ENCODE data around the gene GLE1.
"Not testable (repeated sequence)": the region's sequence is repeated elsewhere in the genome, so short reads cannot be mapped to it uniquely, and the experiment has no call there.

Gene GLE1

DNA sequence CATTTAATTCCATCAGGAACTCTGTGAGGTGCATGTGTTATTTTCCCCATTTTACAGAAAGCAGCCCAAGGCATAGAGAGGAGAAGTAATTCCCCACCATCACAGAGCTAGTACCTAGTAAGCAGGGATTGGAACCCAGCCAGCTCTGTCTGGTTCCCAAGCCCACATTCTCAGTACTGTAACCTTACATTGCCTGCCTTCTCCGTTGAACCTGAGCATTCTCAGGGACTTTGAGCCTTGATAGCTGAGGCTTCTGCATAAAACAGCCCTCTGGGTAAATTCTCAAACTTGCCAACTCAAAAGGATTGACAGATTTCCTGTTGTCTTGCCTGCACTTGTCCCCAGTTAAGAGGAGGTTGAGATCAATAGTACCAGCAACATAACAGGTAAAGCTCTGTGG, 9.2 kb upstream of the GLE1 start:
- in situ Hi-C loops (cut with MboI; ENCODE audit: low pct_unique_long_range_greater_than_20kb, low sequenced_read_pairs), result no loop called here
- DNase-seq, result no peak

DNA sequence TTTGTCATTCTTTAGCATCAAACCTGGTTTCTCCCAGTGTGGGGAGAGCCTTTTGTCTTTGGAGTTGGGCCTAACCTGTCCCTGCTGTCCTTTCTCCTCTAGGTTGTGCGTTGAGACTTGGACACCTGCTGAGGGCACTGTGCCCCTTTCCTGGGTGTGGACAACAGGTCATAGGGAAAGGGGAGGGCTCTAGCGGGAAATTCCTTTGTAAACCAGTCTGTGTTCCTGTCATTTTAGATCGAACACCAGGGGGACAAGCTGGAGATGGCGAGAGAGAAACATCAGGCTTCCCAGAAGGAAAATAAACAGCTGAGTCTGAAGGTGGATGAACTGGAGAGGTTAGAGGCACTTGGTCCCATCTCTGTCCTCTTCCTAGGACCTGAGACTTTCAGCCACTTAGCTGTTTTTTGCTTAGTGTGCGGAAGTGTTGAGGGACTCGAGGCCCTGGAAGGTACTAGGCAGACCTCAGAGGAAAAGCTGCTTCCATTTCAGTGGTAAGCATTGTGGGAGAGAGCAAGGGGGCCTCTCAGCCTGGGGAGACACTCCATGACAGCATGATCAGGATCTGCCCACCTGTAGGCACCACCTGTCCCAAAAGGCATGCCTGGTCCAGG, 8.6 kb upstream of the GLE1 start:
- no peak for DNase-seq
- in situ Hi-C loops (cut with MboI; ENCODE audit: low pct_unique_long_range_greater_than_20kb, low sequenced_read_pairs), result no loop called here

DNA sequence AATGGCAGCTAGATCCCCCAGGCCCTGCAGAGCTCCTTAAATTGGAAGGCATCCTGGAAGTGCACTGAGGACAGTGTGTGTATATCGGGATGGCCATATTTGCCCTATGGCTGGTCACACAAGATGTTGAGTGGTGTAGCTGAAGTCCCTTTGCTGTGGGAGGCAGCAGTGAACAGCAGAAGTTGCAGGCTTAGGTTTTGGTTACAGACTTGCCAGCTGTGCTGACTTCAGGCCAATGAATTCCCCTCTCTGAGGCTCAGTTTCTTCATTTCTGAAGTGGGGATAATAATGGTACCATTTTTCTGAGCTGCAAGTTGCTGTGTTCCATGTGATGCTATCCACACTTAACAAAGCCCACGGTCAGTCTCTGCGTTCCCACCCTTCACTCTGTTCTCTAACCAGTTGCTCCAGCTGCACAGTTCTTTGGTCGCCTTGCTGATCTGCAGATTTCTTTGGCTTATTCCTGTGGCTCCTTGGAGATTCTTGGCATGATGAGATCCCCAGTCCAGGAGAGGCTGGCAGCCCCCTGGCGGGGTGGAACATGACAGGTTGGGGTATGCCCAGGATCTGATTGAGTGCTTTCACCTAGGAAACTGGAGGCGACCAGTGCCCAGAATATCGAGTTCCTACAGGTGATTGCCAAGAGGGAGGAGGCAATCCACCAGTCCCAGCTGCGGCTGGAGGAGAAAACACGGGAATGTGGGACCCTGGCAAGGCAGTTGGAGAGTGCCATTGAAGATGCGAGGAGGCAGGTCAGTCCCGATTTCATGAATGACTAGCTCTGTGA, 6.5 kb upstream of the GLE1 start:
- no peak for DNase-seq
- in situ Hi-C loops (cut with MboI; ENCODE audit: low pct_unique_long_range_greater_than_20kb, low sequenced_read_pairs), result no loop called here

DNA sequence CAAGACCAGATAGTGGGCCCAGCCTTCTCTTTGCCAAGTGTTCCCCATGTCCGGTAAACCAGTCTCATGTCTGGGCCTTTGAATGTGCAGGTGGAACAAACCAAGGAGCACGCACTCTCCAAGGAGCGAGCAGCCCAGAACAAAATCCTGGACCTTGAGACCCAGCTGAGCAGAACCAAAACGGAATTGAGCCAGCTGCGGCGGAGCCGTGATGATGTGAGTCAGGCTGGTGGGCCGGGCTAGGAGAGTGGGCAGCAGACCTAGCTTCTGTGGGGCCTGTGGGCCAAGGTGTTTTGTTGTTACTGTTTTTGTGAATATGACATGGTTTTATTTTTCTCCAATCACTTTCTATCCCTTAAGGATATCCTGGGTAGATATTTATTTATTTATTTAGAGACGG, 5.6 kb upstream of the GLE1 start:
- in situ Hi-C loops (cut with MboI; ENCODE audit: low pct_unique_long_range_greater_than_20kb, low sequenced_read_pairs), result no loop called here
- DNase-seq, result no peak

DNA sequence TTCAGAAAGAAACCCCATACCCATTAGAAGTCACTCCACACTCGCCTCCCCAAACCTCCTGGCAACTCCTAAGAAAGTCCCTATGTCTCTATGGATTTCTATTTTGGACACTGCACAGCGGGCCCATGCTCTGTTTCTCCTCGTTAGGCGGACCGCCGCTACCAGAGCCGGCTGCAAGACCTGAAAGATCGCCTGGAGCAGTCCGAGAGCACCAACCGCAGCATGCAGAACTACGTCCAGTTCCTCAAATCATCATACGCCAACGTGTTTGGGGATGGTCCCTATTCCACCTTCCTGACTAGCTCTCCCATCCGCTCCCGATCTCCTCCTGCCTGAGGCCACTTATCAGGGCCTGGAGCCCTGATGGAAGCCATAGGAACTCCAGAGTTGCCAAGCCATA, 4.6 kb upstream of the GLE1 start:
- no peak for DNase-seq
- in situ Hi-C loops (cut with MboI; ENCODE audit: low pct_unique_long_range_greater_than_20kb, low sequenced_read_pairs), result no loop called here

DNA sequence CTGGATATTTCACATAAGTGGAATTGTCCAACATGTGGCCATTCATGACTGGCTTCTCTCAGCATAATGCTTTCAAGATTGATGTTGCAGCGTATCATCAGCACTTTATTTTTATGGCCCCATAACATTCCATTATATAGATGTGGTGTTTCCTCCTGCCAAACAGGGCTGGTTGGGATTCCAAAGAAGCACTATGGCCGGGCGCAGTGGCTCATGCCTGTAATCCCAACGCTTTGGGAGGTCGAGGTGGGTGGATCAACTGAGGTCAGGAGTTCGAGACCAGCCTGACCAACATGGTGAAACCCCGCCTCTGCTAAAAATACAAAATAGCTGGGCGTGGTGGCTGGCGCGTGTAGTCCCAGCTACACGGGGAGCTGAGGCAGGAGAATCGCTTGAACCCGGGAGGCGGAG, 1.1 kb upstream of the GLE1 start:
- DNase-seq; in situ Hi-C loops (cut with MboI; ENCODE audit: low pct_unique_long_range_greater_than_20kb, low sequenced_read_pairs): not testable (repeated sequence)

DNA sequence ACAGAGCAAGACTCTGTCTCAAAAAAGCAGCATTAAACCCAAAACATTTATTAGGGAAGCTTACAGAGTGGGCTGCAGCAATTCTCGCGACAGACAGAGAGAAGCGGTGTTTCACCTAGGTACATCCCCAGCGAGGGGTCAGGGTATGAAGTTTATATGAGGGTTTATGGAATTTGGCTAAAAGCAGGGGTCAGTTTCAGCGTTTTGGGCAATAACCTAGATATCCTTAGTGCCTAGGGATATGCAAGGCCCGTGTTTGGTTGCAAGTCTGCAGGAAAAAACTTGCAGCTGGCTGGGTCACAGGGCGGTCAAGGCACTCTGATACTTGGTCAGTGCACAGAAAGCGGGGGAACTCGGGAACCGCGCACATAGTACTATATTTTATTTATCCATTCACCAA, 649 bp upstream of the GLE1 start:
- in situ Hi-C loops (cut with MboI; ENCODE audit: low pct_unique_long_range_greater_than_20kb, low sequenced_read_pairs), result no loop called here
- DNase-seq, result no peak

DNA sequence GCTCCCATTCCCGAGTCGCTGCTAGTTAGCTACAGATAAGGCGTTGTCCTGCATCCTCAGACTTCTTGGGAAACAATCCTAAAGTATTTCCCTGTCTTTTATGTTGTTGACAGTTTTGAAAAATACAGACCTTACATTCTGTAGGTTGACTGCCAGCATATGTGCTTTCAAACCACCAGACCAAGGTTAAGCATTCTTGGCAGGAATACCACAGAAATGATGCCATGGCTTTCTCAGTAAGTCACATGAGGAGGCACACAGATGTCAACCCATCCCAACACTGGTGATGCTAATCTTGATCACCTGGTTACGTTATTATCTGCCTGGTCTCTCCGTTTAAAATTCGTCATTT, 871 bp downstream of the GLE1 start:
- in situ Hi-C loops (cut with MboI; ENCODE audit: low pct_unique_long_range_greater_than_20kb, low sequenced_read_pairs), result no loop called here
- no peak for DNase-seq

DNA sequence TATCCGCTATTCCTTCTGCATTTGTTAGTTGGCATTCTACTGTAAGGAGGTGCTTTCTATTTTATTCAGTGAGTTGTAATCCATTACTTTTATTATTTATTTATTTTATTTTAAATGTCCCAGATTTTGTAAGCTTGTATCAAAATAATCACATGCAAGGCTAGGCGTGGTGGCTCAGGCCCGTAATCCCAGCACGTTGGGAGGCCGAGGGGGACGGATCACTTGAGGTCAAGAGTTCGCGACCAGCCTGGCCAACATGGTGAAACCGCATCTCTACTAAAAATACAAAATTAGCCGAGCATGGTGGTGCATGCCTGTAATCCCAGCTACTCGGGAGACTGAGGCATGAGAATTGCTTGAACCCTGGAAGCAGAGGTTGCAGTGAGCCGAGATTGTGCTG, 1.4 kb downstream of the GLE1 start:
- in situ Hi-C loops (cut with MboI; ENCODE audit: low pct_unique_long_range_greater_than_20kb, low sequenced_read_pairs); DNase-seq: not testable (repeated sequence)

DNA sequence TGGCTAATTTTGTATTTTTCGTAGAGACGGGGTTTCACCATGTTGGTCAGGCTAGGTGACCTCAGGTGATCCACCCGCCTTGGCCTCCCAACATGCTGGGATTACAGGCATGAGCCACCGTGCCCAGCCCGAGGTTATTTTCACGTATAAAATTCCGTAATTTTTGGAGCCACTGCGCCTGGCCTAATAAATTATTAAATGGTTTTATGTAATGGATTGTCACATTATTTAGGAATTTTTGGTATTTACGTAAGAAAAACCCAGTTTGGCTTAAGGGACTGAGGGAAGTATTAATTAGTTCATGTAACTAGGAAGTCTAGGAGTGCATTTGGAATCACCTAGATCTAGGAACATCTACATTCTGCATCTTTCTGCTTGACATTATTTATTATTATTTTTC, 8.3 kb downstream of the GLE1 start:
- DNase-seq, result no peak
- in situ Hi-C loops (cut with MboI; ENCODE audit: low pct_unique_long_range_greater_than_20kb, low sequenced_read_pairs), result no loop called here

DNA sequence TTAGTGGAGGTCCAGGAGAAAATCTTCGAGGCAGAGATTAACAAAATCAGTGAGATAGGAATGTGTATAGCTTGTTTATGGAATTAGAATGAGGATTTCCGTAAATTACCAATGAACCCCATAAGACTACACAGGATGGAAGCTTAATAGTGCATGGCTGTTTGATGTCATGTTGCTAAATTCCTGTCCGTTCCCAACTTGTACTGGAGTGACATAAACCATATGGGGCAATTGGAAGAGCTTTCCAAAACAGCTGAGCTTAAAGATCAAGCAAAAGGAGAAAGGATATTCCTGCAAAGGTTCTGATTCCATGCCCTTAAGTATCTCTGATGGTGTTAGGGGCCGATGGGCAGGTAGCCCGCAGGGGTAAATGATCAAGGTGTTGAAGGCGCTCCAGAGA, 17.4 kb downstream of the GLE1 start:
- in situ Hi-C loops (cut with MboI; ENCODE audit: low pct_unique_long_range_greater_than_20kb, low sequenced_read_pairs), result no loop called here
- no peak for DNase-seq

DNA sequence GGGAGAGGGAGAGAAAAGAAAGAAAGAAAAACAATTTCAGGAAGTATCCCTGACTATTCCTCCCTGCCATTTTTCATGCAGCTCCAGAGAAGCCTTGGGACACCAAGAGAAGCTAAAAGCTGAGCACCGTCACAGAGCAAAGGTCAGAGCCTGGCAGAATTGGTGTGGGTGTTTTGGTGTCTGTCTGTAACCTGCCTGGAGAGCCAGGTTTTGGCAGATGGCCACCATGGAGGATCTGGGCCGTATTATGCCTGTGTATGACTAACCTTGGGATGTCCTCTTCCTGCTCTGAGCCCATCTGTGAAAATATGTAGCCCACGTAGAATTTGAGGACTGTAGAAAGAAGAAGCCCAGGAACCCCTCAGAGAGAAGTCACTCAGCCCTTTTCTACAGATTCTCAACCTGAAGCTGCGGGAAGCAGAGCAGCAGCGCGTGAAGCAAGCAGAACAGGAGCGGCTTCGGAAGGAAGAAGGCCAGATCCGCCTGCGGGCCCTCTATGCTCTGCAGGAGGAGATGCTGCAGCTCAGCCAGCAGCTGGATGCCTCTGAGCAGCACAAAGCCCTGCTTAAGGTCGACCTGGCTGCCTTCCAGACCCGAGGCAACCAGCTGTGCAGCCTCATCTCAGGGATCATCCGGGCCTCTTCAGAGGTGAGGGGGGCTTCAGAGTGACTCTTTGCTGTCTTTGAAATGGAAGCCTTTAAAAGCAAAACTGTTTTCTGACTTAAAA, 18.8 kb downstream of the GLE1 start:
- peak; percentile 35 for DNase-seq
- in situ Hi-C loops (cut with MboI; ENCODE audit: low pct_unique_long_range_greater_than_20kb, low sequenced_read_pairs), result no loop called here

DNA sequence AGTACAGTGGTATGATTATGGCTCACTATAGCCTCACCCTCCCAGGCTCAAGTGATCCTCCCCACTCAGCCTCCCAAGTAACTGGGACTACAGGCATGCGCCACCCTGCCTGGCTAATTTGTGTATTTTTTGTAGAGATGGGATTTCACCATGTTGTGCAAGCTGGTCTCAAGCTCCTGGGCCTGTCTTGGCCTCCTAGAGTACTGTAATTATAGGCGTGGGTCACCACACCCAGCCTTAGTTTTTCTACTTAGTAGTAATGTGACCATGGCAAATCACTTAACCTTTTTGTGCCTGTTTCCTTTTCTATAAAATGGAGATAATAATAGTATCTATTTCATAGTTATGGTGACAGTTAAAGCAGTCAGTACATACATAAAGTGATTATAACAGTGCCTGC, 22.2 kb downstream of the GLE1 start:
- in situ Hi-C loops (cut with MboI; ENCODE audit: low pct_unique_long_range_greater_than_20kb, low sequenced_read_pairs), result no loop called here
- no peak for DNase-seq

DNA sequence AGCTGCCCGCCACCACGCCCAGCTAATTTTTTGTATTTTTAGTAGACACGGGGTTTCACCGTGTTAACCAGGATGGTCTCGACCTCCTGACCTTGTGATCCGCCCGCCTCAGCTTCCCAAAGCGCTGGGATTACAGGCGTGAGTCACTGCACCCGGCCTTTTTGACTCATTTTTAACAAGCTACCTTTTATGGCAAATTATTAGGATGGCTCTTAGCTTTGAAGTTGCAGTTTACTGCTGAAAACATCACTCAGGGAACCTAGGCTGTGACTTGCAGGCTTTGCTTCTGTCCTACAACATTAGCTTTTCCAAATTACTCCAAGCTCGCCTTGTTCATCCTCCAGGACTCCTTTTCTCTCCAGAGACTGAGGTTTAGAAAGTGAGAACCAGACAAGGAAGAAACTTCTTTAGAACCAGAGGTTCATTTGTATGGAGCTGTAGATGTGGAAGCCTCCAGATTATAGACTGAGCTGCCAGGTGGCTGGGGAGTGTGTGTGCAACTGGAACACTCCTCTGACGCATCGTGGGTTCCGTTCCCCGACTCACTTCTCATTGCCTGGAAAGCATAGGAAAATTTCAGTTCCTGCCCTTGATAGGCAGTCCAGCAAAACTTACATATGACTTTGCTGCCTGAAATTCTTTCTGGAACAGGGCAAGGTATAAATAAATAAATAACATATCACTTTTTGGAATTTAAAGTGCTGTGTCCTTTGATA, 24.1 kb downstream of the GLE1 start:
- in situ Hi-C loops (cut with MboI; ENCODE audit: low pct_unique_long_range_greater_than_20kb, low sequenced_read_pairs), result no loop called here
- DNase-seq, result no peak

DNA sequence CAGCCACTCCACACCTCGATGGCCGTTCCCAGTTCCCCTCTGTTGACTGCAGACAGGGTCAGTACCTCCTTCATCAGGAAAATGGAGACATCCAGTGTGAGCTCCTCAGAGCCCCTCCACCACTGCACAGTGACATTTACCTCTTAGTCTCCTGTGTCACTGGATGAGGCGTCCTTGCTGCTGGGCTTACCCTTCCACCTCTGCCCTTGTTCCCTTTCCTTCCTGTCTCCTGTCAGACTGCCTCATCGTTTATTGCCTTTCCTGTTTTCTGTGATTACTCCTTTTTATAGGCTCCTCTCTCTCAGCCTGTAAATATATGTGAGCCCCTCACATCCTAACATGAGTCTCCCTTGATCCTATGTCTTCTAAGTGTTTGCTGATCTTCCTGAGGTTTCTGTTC, 24.7 kb downstream of the GLE1 start:
- in situ Hi-C loops (cut with MboI; ENCODE audit: low pct_unique_long_range_greater_than_20kb, low sequenced_read_pairs), result no loop called here
- no peak for DNase-seq

DNA sequence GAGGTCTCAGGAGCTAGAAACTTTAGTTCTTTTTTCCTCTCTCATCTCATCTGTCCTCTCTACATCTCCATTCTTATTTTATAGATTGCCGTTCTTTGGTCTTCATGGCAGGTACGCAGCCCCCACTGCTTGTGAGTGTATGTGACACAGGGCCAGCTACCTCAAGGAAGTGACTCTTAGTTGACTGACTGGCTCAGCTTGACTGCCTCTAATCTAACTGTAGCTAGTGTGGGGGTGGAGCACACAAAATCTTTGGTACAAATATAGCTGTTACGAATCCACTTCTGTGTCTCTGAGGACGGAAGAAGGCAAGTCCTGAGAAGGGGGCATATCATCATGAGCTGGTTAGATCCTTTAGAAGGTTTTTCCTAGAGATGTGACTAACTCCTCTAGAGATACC, 28.1 kb downstream of the GLE1 start:
- in situ Hi-C loops (cut with MboI; ENCODE audit: low pct_unique_long_range_greater_than_20kb, low sequenced_read_pairs), result no loop called here
- no peak for DNase-seq

DNA sequence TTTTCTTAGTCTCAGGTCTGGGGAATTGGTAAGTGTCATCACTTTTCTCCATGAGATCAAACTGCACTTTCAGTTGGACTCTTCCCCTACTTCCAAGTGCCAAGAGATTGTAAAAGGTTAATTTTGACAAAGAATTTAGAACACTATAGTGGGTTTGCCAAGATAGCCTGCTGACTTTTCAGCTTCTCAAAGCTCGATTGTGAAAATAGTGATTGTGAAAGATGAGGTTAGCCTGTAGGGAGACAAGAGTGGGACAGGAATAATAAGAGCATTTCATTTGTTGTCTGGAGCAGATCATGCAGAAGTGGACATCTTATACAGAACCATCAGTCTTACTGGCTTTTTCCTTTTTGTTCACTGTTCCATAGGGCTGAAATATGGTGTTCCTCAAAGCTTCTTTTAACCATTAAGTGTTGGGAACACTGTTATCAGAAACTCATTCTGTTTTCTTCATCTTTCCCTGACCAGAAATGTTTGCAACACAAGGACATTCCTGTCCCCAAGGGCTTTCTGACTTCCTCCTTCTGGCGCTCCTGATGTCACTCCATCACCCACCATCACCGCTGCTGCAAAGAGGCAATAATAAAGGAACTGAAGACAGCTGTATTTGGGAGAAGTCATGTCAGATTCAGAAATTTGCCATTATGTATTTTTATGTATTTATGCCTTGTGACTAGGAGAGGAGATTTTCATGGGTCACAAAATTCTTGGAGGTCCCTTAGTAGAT, 36.3 kb downstream of the GLE1 start:
- in situ Hi-C loops (cut with MboI; ENCODE audit: low pct_unique_long_range_greater_than_20kb, low sequenced_read_pairs), result no loop called here
- DNase-seq, result no peak

DNA sequence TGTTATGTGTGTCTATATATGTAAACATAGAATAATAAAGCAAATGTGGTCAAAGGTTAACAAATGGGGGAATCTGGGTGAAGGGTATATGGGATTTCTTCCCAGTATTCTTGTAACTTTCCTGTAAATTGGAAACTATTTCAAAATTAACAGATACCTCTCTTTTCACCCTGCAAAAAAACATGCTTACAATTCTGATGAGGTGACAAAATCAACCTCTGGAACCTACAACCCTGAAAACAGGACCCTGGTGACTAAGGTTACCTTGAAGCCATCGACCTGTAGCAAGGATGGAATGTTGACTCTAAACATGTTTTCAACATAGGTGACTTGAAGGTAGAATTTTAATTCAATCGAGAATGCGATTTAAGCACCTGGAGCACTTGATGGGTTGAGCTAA, 42.0 kb downstream of the GLE1 start:
- in situ Hi-C loops (cut with MboI; ENCODE audit: low pct_unique_long_range_greater_than_20kb, low sequenced_read_pairs), result no loop called here
- no peak for DNase-seq

DNA sequence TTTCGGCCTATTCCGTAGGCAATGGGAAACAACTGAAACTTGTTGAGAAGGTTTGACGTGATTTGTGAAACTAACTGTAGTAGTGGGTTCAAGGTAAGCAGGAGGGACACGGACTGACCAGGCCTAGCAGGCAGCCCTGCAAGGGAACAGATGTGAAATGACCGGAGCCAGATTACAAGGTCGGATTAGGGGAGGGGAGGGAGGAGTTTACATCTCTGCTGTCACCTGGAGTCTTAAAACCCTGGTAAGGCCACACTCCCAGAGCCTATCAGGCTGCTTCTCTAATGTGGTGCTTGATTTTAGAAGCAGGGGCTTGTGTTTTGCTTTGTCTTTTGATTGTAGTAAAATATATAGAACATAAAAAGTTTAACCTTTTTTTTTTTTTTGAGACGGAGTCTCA, 44.4 kb downstream of the GLE1 start:
- no peak for DNase-seq

More for the DNA sequence above, 44.4 kb downstream of the GLE1 start:
- in situ Hi-C loops (cut with MboI; ENCODE audit: low pct_unique_long_range_greater_than_20kb, low sequenced_read_pairs), result no loop called here

Measured in KBM-7 (cell line).